GM19468 (cell line): ENCODE measurements around the gene ALDH3B1.
A peak's percentile ranks its signal among the peaks of the same experiment; 100 is the strongest.

ENCODE experiments used
- ATAC-seq: cut with Tn5 transposase; IDR thresholded peaks from one replicate; pipeline ENCODE4 v1.9.1; 2021; ENCODE audit warnings: mild to moderate bottlenecking, moderate library complexity, moderate number of reproducible peaks; ENCODE audit not compliant: unreplicated experiment; ENCODE audit errors: extremely low read depth

Gene ALDH3B1

DNA sequence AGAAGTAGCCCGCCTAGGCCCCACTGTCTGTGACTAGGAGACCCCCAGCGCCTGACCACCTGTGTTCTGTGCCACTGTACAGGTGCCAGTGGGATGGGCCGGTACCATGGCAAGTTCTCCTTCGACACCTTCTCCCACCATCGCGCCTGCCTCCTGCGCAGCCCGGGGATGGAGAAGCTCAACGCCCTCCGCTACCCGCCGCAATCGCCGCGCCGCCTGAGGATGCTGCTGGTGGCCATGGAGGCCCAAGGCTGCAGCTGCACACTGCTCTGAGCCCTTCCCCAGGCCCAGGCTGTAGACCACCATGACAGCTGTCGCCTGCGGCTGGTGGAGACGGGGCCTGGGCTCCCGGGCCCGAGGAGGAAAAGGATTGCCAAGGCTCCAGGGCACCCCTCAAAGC lies 17.5 kb downstream of the ALDH3B1 start:
- no peak for ATAC-seq

- no peak for ATAC-seq
Measured at GRCh38 chr11:68028802-68029545, 18.8 kb downstream of the ALDH3B1 start.

DNA sequence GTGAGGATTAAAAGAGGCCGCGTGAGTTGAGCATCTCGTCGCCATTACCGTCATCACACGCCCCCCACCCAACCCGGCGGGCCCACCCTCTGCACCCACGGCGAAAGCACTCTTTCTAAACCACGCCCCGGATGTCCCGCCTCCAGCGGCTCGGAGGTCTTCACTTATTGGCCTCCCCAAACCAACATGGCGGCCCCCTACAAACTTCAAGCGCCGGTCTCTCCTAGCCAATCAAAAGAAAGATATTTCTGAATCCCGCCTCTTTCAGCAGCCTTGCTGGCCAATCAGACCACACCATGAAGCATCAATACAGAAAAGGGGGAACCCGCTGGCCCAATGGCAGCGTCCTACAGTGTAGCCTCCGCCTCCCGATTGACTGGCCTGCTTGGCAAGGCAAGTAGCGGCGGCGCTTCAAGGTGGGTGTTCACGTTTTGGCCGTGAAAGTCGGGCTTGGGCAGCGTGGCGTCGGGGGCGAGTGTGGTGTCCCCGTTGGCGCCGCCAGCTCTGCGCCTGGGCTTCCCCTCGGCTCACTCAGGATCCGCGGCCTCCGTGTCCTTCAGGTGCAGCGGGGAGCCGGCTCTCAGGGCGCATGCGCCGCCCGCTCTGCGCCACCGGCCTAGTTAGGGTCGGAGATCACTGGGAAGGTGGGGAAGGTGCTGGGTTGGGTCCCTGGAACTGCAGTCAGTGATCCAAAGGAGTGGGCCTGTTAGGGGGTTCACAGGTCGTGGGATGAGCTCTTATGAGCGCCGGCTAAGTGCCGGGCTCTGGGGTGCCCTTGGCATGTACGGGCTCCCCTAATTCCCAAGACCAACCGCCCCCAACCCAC lies 20.4 kb downstream of the ALDH3B1 start, which contains the start of gene NDUFS8:
Gene NDUFS8, plus strand, starts transcription at position 364 of the 826 bp plus-strand sequence. CDS start 1,471 bp downstream, outside the sequence.
- ATAC-seq, result peak; percentile 89

DNA sequence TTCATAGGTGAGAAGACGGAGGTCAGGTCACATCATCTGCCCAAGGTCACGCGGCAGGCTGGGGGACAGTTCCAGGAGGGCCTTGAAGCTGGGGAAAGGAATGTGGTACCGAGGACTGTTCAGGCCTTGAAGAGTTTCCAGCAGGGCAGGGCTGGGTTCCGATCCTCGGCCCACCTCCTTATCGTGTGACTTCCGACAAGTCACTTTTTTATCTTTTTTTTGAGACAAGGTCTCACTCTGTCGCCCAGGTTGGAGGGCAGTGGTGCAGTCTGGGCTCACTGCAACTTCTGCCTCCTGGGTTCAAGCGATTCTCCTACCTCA lies 21.0 kb downstream of the ALDH3B1 start:
- no peak for ATAC-seq

DNA sequence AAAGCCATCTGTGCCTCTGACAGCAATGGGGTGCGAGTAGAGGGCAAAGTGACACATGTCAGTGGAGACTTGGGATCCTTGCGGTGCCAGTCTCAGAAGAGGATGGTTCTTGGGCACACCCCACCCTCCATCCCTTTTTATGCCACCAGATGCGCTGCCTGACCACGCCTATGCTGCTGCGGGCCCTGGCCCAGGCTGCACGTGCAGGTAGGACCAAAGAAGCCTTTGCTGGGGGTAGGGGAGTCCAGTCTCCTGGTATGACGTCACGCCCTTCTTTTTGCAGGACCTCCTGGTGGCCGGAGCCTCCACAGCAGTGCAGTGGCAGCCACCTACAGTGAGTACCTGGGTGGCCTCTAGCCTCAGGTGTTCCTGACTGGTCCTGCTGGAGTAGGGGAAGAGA lies 21.9 kb downstream of the ALDH3B1 start:
- no peak for ATAC-seq

DNA sequence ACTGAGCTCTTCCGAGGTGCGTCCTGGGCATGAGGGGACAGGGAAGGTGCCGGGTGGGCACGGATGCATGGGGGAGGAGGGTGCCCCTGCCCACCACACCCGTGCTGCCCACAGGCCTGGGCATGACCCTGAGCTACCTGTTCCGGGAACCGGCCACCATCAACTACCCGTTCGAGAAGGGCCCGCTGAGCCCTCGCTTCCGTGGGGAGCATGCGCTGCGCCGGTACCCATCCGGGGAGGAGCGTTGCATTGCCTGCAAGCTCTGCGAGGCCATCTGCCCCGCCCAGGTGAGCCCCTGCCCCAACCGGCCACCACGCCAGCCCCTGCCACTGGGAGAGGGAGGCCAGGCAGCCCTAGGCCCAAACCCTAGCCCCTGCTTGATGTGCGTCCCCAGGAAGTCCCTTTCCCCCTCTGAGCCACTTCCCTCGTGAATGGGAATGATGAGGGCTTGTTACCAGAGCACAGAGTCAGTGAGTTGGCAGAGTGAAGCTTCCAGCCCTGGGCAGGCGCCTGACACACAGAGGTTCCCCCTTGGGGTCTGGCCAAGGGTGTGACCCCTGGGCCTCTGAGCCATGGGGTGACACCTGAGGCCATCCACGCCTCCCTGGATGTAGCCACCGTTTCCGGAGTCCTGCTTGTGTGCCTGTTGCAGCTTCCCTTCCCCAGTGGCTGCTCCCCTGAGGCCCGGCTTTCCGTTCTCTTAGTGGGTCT lies 23.0 kb downstream of the ALDH3B1 start:
- no peak for ATAC-seq

DNA sequence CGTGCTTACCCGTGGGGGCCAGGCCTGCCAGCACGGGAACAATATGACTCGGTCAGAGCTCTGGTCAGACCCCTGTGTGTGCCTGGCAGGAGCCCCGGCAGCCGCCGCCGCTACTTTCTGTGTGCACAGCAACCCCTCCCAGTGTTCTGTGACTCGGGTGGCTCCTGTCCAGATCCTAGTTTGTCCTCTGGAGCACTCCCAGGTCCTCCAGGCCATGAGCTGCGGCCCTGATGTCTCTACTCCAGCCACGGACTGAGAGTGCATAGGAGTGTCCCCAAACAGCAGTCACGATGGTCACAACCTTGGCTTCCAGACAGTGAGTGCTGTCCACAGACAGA lies 23.6 kb downstream of the ALDH3B1 start:
- no peak for ATAC-seq

DNA sequence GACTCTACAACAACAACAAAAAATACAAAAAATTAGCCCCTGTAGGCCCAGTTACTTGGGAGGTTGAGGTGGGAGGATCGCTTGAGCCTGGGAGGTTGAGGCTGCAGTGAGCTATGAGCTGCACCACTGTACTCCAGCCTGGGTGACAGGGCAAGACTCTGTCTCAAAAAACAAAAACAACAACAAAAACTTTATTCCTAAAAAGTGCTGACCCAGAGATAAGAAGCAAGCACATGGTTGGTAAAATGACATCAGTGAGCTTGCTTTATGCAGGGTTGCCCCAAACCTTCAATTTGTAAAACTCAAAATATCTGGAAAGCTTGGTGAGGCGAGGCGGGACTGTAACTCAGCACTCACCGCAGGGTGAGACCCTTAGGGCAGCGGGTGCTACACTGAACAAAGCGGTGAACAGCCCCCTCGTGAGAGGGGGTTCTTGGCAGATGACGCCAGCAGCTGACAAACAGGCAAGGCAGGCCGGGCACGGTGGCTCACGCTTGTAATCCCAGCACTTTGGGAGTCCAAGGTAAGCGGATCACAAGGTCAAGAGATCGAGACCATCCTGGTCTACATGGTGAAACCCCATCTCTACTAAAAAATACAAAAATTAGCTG lies 25.2 kb downstream of the ALDH3B1 start:
- no peak for ATAC-seq

DNA sequence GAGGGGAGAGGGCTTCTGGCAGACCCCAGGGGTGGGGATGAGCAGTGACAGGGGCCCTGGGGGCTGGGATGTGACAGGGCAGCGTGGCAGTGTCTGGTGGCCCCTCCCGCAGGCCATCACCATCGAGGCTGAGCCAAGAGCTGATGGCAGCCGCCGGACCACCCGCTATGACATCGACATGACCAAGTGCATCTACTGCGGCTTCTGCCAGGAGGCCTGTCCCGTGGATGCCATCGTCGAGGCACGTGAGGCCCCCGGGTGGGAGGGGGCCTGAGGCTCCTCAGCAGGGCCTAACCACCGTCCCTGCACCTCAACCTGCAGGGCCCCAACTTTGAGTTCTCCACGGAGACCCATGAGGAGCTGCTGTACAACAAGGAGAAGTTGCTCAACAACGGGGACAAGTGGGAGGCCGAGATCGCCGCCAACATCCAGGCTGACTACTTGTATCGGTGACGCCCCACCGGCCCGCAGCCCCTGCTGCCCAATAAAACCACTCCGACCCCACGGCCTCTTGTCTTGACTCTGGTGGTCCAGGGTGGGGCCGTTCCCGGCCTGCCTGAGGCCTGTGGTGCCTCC lies 26.1 kb downstream of the ALDH3B1 start:
- ATAC-seq, result no peak

DNA sequence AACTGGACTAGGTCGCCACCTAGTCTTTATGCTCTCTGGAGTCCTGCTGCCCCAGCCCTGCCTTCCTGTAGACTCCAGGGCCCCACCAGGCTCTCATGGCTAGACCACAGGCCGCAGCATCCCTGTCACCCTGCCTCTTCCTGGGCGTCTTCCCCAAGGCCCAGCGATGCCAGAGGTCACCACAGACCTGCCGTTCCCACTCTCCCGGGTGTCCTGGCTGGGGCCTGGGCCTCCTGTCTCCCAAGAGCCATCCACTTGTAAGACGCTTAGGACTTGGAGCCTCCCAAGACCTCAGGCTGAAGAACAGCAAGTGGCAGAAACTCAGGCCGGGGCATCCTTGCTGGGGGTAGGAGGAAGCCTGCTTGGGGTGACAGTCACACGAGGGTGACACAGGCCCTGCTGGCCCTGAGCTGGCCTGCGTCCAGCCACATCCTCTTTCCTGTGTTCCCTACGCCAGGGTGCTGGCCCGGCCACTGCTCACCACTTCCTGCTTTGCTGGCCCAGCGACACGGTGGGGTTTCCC lies 26.7 kb downstream of the ALDH3B1 start:
- ATAC-seq, result no peak

DNA sequence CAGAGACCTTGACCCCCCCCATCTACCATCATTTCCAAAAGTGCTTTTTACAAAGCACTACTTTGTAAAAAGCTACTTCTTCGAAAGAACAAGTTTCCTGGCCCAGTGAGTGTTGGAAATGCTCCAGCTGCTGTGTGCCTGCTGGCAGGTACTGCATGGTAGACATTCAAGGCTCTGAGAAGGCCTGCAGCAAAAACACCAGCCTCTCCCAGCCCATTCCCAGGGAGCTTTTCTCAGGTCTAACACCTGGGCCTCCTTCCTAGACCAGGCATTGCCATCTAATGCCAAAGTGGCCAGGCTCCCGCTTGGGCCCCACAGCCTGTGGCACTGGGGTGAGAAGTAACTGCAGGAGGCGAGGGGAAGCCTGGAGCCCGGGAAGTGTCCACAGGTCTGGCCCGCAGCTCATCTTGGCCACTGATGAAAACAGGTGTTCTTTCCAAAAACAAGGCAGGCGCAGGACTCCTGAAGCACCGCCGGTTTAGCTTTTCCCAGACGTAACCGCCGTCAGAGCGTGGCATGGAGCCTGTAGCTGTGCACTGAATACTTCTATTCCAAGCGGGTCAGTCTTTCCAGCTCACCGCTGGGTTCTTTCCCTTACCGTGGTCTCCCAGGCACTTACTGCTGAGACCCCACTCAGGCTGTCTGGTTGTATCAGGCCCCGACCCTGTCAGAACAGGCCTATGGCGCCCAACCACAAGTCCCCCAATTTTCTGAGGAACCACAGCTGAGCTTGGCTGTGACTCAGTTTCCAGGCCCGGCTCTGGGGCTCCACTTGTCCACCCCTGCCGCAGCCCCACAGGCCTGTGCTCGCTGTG lies 27.5 kb downstream of the ALDH3B1 start:
- ATAC-seq, result no peak

GRCh38 chr11:68038226-68038717 lies 28.1 kb downstream of the ALDH3B1 start:
- no peak for ATAC-seq

- ATAC-seq, result no peak
Measured at GRCh38 chr11:68038718-68039525, 28.8 kb downstream of the ALDH3B1 start, which contains the start of gene TCIRG1. Gene TCIRG1, plus strand, starts transcription at chr11:68039025. Its CDS starts 2,247 bp downstream, at chr11:68041272.

DNA sequence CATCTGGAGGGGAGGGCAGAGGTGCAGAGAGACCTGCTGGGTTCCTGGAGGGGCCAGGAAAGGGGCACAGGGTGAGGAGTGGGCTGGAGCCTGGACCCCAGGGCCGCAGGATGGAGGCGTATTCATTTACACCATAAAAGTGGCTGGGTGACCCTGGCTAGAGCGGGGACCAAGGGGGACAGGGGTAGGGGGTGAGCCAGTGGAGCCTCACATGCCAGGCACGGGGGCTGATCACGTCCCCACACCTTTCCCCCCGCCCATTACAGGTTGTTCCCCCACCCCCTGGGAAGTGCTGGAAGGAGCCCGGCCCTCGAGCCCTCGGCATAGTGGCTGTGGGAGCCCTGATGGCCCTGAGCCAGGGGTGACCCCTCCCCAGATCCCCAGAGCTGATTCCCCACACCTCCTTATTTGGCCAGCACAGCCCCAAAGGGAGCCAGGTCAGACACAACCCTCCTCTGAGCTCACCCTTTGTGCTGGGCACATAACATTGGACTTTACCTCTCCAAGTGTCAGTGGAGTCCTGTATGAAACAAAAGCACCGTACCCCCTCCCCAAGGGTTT lies 29.5 kb downstream of the ALDH3B1 start:
- ATAC-seq, result no peak

- ATAC-seq, result peak; percentile 27
Measured at GRCh38 chr11:68040101-68040956, 30.2 kb downstream of the ALDH3B1 start.

- no peak for ATAC-seq
Measured at GRCh38 chr11:68040957-68041591, 30.9 kb downstream of the ALDH3B1 start.
